HEK293T (cell line): ENCODE results near the gene BTAF1.

ENCODE experiments used
- BHLHE40 ChIP-seq: fragments of 450-650 bp; IDR thresholded peaks from 2 replicates; pipeline ENCODE4 v1.6.1; 2016; ENCODE audit warnings: mild to moderate bottlenecking, moderate library complexity, borderline replicate concordance
- CTBP1 ChIP-seq: fragments of 450-650 bp; IDR thresholded peaks from 2 replicates; pipeline ENCODE4 v1.6.1; 2016; ENCODE audit warnings: borderline replicate concordance
- FOXA1 ChIP-seq: fragments of 450-650 bp; IDR thresholded peaks from 2 replicates; pipeline ENCODE4 v1.6.1; 2016; ENCODE audit warnings: mild to moderate bottlenecking
- FOXK2 ChIP-seq: fragments of 450-650 bp; IDR thresholded peaks from 2 replicates; pipeline ENCODE4 v1.6.1; 2016; ENCODE audit warnings: mild to moderate bottlenecking
- FOXM1 ChIP-seq: fragments of 450-650 bp; IDR thresholded peaks from 2 replicates; pipeline ENCODE4 v1.6.1; 2017; ENCODE audit warnings: mild to moderate bottlenecking, borderline replicate concordance
- HDGF ChIP-seq: fragments of 450-650 bp; IDR thresholded peaks from 2 replicates; pipeline ENCODE4 v1.6.1; 2017; ENCODE audit warnings: antibody characterized with exemption, borderline replicate concordance
- LEF1 ChIP-seq: fragments of 450-650 bp; IDR thresholded peaks from 2 replicates; pipeline ENCODE4 v1.6.1; 2017; ENCODE audit warnings: mild to moderate bottlenecking, borderline replicate concordance
- NFRKB ChIP-seq: fragments of 450-650 bp; IDR thresholded peaks from 2 replicates; pipeline ENCODE4 v1.6.1; 2016; ENCODE audit warnings: mild to moderate bottlenecking, moderate library complexity
- SP1 ChIP-seq: fragments of 450-650 bp; IDR thresholded peaks from 2 replicates; pipeline ENCODE4 v1.6.1; 2017
- SUZ12 ChIP-seq: fragments of 450-650 bp; IDR thresholded peaks from 2 replicates; pipeline ENCODE4 v1.6.1; 2016; ENCODE audit warnings: mild to moderate bottlenecking
- TARDBP ChIP-seq: fragments of 450-650 bp; IDR thresholded peaks from 2 replicates; pipeline ENCODE4 v1.6.1; 2016
- TF ChIP-seq, protein P1 (sequence below): fragments of 450-650 bp; IDR thresholded peaks from 2 replicates; pipeline ENCODE4 v1.6.1; 2016

DNA sequence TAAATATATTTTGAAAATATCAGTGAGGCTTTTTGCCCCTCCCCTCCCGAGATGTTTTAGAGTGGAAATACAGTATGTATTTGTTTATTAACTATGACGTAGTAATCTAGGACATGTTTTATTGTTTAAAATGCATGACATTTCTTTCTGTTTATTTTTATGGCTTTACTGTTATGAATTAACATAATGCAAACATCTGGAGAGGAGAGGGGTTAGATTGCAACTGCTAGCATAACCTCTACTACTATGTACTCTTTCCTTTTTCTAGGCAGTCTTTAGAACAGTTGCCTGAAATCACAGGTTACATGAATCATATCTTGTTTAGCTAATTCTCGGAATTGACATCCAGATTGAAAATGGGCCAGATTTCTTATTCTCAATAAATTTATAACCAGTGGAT is 7.4 kb downstream of the BTAF1 start:
- TF ChIP-seq LEF1 (no peak), FOXM1 (no peak), TARDBP (no peak), HDGF (no peak), SUZ12 (no peak), BHLHE40 (no peak), FOXA1 (no peak), FOXK2 (no peak), CTBP1 (no peak), NFRKB (no peak), SP1 (no peak)
- TF ChIP-seq, protein P1, sequence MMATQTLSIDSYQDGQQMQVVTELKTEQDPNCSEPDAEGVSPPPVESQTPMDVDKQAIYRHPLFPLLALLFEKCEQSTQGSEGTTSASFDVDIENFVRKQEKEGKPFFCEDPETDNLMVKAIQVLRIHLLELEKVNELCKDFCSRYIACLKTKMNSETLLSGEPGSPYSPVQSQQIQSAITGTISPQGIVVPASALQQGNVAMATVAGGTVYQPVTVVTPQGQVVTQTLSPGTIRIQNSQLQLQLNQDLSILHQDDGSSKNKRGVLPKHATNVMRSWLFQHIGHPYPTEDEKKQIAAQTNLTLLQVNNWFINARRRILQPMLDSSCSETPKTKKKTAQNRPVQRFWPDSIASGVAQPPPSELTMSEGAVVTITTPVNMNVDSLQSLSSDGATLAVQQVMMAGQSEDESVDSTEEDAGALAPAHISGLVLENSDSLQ = no peak
